GM19025 (cell line): Measurements from ENCODE around the gene TUBGCP3.

Experiments
- ATAC-seq: cut with Tn5 transposase; IDR thresholded peaks from one replicate; pipeline ENCODE4 v1.9.1; 2021; ENCODE audit warnings: mild to moderate bottlenecking, low read depth, moderate library complexity; ENCODE audit not compliant: unreplicated experiment

Gene TUBGCP3

DNA sequence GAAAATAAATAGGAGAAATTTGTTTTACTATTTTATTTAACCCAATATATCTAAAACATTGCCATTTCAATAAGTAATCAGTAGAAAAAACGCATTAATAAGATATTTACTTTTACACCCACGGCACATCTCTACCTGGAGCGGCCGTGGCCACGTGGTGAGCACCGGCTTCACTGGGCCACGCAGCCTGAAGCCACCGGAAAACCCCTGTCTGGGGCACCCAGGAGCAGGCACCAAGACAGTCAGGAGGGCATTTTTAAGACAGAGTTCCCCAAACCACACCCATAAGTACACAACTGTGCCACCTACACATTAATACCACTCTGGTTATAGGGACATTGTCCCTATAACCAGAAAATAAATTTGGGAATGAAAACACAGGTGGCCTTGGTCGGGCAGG, 130.9 kb downstream of the TUBGCP3 start:
- no peak for ATAC-seq

GRCh38 chr13:112456138-112457056, 131.6 kb downstream of the TUBGCP3 start:
- no peak for ATAC-seq

DNA sequence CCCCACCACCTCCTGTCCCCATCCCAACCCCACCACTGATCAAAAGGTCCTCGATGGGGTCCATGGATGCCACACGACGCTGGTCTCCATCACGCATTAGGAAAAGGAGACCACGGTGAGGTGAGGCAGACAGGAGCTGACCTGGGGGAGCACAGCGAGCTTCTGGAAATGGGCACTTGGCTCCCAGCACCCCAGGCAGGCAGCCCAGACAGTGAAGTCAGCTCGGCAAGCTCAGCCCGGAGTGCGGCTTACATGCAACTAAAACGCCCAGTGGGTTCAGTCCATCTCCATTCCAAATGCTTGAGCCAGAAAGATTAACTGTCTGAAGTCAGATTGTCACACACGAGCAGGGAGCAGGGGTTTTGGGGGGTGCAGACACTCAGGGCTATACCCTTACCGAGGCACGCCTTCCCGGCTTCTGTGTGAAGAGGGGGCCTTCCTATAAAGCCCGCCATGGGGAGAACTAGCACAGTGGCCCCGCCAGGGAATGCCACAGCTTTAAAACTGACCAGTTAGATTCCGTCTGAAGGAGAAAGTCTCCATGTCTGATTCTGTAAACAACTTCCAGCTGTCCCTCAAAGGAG, 132.4 kb downstream of the TUBGCP3 start:
- no peak for ATAC-seq

DNA sequence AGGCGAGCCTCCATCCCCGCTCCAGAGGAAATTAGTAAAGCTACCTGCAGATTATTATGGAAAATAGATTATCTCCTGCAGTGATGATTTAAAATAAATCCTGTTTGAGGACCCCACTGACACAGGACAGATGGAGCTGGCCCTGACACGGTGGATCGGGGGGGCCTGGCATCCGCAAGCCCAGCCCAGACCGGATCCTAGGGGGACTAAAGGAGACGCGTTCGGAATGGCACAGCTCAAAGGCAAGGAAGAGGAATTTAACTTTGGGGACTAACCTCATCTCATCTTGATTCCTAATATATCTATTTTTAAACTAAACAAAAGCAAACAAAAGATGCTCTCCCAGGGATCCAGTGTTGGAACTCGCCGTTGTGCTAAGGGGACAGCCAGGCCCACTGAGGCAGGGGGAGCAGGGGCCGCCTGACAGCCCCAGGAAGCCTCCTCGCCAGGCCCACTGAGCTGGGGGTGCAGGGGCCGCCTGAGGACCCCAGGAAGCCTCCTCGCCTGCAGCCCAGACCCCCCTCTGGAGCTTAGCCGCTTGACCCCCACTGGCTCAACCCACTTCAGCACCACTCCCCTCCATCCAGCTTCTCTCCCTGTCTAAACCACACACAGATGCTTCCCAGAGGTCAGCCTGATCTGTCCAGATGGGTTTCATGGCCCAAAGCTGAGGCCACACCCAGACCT, 133.2 kb downstream of the TUBGCP3 start:
- no peak for ATAC-seq

DNA sequence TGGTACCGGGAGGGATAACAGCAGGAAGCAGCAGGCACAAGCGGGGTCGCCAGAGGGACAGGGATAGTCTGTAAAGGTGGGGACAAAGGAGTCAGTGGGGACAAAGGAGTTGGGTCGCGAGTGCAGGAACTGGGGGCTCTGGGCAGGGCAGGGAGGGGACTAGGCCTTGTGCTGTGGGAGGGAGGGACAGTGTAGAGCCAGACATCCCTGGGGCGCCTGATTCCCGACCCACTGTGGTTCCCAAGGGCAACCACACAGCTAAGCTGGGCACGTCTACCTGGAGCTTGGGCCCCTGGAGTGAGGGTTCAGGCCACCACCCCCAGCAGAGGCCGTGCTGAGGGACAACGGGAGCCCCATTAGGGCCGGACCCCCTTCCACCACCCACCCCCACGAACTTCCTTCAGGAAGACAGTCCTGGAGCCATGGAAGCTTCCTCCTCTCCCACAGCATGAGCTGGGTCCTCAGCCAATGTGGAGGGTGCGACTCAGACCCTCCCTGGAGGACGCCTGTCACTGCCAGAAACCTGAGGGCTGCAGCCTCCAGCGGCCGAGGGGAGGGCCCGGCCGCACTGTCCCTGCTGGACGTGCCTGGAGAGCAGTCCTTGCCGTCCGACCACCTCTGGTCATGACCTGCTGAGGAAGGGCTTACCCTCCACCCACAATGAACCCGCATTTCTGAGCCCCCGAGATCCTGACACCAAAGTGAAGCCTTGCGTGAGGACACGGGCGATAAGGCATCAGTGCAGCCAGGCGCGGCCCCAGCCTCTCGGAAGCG, 133.9 kb downstream of the TUBGCP3 start:
- ATAC-seq = no peak

DNA sequence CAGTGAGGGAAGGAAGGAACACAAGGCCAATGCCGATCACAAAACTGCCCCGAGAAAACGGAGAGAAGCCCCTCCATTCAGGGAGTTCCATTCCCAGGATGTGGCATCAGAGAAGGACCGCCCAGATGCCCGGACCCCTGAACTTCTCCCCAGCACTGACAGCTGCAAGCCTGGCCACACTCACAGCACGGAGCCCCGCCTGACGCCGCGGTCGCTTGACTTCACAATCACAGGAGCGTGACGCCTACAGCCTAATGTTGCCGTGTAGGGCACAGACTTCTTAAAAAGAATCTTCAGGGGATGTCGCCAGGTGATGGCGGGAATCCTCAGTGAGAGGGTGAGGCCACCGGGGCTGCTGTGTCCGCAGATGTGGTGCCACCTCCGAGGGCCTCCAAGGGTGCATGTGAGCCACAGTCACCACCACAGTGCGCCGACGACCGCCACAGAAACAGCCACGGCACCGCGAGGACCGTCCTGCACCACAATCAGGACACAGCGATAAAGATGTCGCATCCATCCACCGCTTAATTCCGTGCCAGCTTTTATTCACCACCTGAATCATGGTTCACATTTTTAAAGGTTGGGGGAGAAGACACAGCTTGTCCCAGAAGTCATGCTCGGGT, 134.6 kb downstream of the TUBGCP3 start:
- ATAC-seq = no peak

DNA sequence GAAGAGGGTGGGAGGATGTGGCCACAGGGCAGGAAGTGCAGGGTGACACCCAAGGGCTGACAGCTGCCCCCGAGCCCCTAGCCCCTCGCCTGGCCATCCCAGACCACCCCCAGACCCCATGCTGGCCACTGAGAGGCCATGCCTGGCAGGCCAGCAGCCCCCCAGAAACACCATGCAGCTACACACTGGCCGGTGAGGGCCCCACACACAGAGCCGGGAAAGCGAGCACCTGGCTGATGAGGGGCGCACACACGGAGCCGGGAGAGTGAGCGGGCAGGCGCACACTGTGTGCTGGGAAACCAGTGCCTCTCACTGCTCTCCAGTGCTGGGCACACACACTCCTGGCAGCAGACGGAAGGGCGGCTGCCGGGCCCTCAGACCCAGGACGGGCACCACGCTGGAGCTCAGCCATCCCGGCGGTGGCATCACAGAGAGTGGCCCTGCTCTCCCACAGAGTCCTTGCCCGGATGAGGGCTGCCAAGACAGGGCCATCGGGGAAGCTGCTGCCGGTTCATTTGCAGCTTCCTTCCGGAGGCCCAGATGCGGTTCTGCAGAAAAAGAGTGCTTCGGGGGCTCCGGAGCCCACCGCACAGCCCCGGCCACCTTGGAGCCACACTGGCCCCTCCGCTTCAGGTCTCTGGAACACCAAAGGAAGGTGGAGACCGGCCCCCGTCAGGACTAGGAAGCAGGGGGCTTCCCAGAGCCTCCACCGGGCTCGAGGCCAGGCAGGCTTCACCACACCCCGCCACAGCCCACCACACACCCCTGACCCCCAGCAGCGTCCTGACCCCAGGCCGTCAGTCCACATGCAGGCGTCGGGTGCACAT, 135.4 kb downstream of the TUBGCP3 start:
- ATAC-seq = no peak

- no peak for ATAC-seq
These were observed 136.2 kb downstream of the TUBGCP3 start for GRCh38 chr13:112451512-112452379.

DNA sequence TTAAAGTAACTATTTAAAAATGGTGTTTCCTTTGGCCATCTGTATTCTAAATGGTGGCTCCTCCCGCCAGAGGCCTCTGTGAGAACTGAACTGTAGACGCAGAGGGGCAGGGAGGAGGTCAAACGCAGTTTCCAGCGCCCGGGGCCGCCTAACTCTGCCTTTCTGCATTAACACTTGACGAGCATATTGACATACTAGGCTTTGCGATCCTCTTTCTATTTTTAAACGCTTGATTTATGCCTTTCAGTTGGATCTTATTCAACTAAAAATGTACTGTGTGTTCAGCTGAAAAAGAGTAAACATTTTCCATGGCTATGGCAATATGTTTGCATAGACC, 137.1 kb downstream of the TUBGCP3 start:
- ATAC-seq = no peak

DNA sequence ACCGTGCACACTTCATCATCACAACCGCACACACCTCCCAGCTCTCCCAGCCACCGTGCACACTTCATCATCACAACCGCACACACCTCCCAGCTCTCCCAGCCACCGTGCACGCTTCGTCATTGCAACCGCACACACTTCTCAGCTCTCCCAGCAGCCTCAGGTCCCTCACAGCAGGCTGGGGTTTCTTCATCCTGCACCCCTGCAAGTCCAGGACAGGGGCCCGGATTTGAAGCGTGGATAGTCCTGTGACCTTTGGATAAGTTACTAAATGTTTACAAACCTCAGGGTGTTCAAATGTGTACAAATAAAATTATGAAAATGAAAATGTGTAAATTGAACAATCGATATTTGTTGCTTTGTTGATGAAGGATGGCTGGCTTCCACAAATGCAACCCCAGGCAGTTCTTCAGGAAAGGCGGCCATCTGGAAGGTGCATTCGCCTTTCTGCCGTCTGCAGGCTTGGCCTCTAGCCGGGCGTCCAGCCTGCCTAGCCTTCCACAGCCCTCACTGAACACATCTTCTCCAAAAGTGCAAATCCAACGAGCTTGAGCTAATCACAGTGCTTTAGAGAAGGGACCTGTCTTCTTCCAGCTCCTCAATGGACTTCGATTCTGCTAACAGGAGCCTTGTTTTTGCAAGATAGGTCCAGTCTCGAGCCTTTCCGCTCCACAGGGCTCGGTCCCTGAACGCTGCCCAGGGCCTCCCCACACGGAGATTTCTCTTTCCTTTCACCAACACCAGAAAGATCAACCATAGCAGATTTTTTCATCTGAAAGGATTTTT, 137.6 kb downstream of the TUBGCP3 start:
- ATAC-seq = no peak

DNA sequence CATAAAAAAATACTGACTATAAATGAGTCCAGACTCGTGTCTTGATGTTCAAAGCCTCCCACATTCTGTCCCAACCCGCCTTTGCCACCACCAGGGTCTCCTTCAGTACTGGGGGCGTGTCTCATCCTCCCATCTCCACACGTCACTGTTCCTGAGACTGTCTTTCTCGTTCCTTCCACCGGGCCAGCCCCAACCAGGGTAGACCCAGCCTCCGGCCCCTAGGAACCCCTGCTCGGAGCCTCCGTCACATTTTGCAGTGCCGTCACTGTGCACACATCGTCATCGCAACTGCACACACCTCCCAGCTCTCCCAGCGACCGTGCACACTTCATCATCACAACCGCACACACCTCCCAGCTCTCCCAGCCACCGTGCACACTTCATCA, 138.4 kb downstream of the TUBGCP3 start:
- ATAC-seq = no peak

GRCh38 chr13:112448621-112449544, 139.1 kb downstream of the TUBGCP3 start:
- no peak for ATAC-seq

DNA sequence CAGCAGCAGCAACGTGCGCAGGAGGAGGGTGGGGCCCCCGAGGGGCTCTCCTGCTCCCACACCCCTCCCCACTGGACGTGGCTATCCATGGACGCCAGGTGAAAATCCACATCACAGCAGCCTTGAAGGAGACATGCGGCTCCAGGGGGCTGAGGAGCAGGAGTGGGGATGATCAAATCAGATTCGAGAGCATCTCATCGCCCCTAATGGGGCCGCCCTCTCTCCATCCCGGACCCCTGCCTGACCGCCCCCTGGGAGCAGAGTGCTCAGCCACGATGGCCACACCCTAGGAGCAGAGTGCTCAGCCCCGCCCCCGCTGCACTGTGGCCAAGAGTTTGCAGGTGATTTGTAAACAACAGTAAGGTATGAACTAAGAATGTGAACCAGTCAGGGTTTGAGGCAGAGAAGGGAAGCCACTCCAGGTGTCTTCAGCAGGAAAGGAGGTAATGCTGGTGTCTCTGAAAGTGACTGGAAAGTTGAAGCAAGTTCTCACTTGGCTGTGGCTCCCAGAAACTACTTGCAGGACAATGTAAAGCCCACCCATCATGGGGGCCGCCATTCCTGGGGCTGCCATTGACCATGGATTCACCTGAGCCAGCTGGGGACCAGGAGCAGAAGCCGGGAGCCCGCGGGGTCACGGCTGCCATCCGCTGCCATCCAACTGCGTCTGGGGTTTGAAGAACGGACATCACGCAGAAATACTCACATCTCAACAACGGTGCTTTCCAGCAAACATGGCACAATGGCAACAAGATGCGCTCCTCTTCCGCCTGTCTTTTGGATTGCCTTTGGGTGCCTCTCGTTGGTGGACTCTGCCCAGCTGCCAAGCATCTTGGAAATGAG, 140.0 kb downstream of the TUBGCP3 start:
- ATAC-seq = no peak

- no peak for ATAC-seq
These were observed 140.6 kb downstream of the TUBGCP3 start for GRCh38 chr13:112447306-112447705.

GRCh38 chr13:112446867-112447266, 141.1 kb downstream of the TUBGCP3 start:
- ATAC-seq = no peak

DNA sequence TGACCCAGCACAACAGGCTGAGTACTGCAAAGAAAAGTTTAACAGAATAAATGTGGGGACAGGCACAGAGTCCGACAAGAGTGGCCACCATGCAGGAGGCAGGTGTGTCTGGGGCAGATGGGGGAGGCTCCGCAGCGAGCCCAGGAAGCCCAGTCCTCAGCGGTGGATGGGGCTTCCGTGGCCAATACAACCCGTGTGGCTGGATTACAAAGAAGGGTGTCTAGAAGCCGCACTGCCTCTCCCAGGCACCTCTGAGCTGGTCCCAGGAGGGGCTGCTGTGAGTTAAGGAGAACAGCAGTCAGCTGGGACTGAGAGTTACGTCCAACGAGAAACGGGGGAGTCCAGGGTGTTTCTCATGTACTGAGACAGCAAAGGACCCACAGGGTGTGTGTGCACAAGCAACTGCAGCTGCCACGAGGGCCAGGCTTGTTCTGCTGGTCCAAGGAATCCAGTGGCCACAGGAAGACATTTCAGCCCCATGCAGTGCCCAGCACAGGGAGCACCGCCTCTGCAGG, 141.5 kb downstream of the TUBGCP3 start:
- no peak for ATAC-seq
